HepG2 (cell line): ENCODE data around the gene NATD1. TPM values are rescaled to one million over a fixed set of nuclear protein-coding genes. Genes with fewer than 3 reads are reported as not detected.

Experiments
- DBP ChIP-seq: sonication (generic); formaldehyde crosslinking; IDR thresholded peaks from 2 replicates; pipeline ENCODE4 v1.4.0; 2020; ENCODE audit warnings: missing genetic modification reagents; ENCODE audit errors: not compliant biosample characterization
- MED8 ChIP-seq: sonication (generic); formaldehyde crosslinking; IDR thresholded peaks from 2 replicates; pipeline ENCODE4 v1.8.1; 2023; ENCODE audit warnings: mild to moderate bottlenecking, missing genetic modification reagents; ENCODE audit not compliant: insufficient replicate concordance
- NFE2L2 ChIP-seq: fragments of 150-350 bp; IDR thresholded peaks from 2 replicates; pipeline ENCODE4 v1.6.1; 2014; ENCODE audit warnings: low read length
- ZNF382 ChIP-seq: sonication (generic); formaldehyde crosslinking; IDR thresholded peaks from 2 replicates; pipeline ENCODE4 v1.5.0; 2020; ENCODE audit warnings: missing genetic modification reagents, mild to moderate bottlenecking, borderline replicate concordance
- polyA plus RNA-seq, 8 experiments: library from polyadenylated mRNA; depleted of rRNA in 3 of 8; stranded (reverse) in 7 of 8; unstranded in 1 of 8; fragments of >200 nt; fragmentation: Illumina TruSeq in 4 of 8; extraction: Trizol in 4 of 8; gene quantifications; 2 replicates each; pipeline versions ENCODE4 v1.2.1 to v1.2.3, GENCODE V29; 2011 to 2016; ENCODE audit warnings: low read depth in 4 of 8, missing spikeins in 1 of 8, mixed read lengths in 1 of 8; ENCODE audit not compliant: insufficient read depth in 1 of 8
- total RNA-seq, 5 experiments: library from RNA; depleted of rRNA; stranded (reverse); fragments of >200 nt; fragmentation: Illumina TruSeq; extraction: Trizol; gene quantifications; 2 replicates each; pipeline ENCODE4 v1.2.3, GENCODE V29; 2016; ENCODE audit warnings: low read depth in 1 of 5
- TF ChIP-seq, protein P1 (sequence below): sonication (generic); formaldehyde crosslinking; IDR thresholded peaks from 2 replicates; pipeline ENCODE4 v1.9.0; 2021; ENCODE audit warnings: missing genetic modification reagents, borderline replicate concordance
- TF ChIP-seq, protein P2 (sequence below): sonication (generic); formaldehyde crosslinking; IDR thresholded peaks from 2 replicates; pipeline ENCODE4 v1.8.0; 2022; ENCODE audit warnings: missing genetic modification reagents, mild to moderate bottlenecking, borderline replicate concordance
- TF ChIP-seq, protein P3 (sequence below): sonication (generic); formaldehyde crosslinking; IDR thresholded peaks from 2 replicates; pipeline ENCODE4 v1.4.0; 2020; ENCODE audit warnings: missing genetic modification reagents
- TF ChIP-seq, protein P4 (sequence below): sonication (generic); formaldehyde crosslinking; IDR thresholded peaks from 2 replicates; pipeline ENCODE4 v1.4.0; 2020; ENCODE audit warnings: missing genetic modification reagents
- TF ChIP-seq, protein P5 (sequence below): sonication (generic); formaldehyde crosslinking; IDR thresholded peaks from 2 replicates; pipeline ENCODE4 v1.4.0; 2020; ENCODE audit warnings: missing genetic modification reagents
- TF ChIP-seq, protein P6 (sequence below): sonication (generic); formaldehyde crosslinking; IDR thresholded peaks from 2 replicates; pipeline ENCODE4 v1.4.0; 2020; ENCODE audit warnings: missing genetic modification reagents, mild to moderate bottlenecking, borderline replicate concordance

The NATD1 gene
- total and polyA plus RNA-seq, 2 of the 13 experiments (the other 11 are each of a cell fraction or from before 2014, with no cell fraction given) = 0.31 to 2.3 TPM

DNA sequence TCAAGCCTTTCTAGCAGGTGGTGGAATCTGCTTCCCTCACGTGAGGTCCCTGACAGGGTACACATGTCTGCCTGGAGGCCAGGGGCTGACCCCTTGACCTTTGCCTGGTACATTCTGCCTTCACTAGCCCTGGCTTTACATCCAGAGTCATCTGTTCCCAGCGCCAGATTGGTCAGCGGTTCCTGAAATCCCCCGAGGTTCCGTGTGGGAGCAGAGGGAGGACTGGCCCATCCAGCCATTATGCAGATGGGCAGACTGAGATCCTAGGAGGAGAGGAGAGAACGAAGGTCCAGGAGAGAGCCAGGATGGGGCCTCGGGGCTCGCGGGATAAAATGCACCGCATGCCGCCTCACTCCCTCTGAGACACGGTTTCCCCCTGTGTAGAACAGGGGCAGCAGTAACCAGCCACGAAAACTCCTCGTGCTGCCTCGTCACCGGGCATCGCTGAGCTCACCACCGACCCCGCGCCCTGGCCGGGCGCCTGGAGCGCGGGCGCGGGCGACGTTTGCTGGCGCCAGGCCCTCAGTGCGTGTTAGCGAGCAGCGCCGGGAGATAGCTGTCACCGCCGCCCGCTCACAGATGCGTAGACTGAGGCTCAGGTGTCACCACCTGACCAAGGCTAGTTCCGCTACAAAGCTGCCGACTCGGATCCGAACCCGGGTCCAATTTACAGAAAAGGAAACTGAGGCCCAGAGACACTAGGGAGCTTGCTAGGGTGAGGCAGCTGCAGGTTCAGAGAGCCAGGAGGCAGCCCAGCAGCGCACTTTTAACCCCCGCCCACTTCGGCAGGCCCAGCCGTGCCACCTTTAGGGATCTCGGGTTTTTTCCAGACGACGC is 30.5 kb upstream of the NATD1 start (continued):
- TF ChIP-seq DBP (CRISPR knock-in tag) (no peak), NFE2L2 (no peak), MED8 (CRISPR knock-in tag) (no peak), ZNF382 (CRISPR knock-in tag) (no peak)
- TF ChIP-seq, protein P1, sequence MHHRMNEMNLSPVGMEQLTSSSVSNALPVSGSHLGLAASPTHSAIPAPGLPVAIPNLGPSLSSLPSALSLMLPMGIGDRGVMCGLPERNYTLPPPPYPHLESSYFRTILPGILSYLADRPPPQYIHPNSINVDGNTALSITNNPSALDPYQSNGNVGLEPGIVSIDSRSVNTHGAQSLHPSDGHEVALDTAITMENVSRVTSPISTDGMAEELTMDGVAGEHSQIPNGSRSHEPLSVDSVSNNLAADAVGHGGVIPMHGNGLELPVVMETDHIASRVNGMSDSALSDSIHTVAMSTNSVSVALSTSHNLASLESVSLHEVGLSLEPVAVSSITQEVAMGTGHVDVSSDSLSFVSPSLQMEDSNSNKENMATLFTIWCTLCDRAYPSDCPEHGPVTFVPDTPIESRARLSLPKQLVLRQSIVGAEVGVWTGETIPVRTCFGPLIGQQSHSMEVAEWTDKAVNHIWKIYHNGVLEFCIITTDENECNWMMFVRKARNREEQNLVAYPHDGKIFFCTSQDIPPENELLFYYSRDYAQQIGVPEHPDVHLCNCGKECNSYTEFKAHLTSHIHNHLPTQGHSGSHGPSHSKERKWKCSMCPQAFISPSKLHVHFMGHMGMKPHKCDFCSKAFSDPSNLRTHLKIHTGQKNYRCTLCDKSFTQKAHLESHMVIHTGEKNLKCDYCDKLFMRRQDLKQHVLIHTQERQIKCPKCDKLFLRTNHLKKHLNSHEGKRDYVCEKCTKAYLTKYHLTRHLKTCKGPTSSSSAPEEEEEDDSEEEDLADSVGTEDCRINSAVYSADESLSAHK (CRISPR knock-in tag) = no peak
- TF ChIP-seq, protein P2, sequence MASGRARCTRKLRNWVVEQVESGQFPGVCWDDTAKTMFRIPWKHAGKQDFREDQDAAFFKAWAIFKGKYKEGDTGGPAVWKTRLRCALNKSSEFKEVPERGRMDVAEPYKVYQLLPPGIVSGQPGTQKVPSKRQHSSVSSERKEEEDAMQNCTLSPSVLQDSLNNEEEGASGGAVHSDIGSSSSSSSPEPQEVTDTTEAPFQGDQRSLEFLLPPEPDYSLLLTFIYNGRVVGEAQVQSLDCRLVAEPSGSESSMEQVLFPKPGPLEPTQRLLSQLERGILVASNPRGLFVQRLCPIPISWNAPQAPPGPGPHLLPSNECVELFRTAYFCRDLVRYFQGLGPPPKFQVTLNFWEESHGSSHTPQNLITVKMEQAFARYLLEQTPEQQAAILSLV (CRISPR knock-in tag) = no peak
- TF ChIP-seq, protein P3, sequence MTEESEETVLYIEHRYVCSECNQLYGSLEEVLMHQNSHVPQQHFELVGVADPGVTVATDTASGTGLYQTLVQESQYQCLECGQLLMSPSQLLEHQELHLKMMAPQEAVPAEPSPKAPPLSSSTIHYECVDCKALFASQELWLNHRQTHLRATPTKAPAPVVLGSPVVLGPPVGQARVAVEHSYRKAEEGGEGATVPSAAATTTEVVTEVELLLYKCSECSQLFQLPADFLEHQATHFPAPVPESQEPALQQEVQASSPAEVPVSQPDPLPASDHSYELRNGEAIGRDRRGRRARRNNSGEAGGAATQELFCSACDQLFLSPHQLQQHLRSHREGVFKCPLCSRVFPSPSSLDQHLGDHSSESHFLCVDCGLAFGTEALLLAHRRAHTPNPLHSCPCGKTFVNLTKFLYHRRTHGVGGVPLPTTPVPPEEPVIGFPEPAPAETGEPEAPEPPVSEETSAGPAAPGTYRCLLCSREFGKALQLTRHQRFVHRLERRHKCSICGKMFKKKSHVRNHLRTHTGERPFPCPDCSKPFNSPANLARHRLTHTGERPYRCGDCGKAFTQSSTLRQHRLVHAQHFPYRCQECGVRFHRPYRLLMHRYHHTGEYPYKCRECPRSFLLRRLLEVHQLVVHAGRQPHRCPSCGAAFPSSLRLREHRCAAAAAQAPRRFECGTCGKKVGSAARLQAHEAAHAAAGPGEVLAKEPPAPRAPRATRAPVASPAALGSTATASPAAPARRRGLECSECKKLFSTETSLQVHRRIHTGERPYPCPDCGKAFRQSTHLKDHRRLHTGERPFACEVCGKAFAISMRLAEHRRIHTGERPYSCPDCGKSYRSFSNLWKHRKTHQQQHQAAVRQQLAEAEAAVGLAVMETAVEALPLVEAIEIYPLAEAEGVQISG (CRISPR knock-in tag) = no peak
- TF ChIP-seq, protein P4, sequence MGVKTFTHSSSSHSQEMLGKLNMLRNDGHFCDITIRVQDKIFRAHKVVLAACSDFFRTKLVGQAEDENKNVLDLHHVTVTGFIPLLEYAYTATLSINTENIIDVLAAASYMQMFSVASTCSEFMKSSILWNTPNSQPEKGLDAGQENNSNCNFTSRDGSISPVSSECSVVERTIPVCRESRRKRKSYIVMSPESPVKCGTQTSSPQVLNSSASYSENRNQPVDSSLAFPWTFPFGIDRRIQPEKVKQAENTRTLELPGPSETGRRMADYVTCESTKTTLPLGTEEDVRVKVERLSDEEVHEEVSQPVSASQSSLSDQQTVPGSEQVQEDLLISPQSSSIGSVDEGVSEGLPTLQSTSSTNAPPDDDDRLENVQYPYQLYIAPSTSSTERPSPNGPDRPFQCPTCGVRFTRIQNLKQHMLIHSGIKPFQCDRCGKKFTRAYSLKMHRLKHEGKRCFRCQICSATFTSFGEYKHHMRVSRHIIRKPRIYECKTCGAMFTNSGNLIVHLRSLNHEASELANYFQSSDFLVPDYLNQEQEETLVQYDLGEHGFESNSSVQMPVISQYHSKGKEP (CRISPR knock-in tag) = no peak
- TF ChIP-seq, protein P5, sequence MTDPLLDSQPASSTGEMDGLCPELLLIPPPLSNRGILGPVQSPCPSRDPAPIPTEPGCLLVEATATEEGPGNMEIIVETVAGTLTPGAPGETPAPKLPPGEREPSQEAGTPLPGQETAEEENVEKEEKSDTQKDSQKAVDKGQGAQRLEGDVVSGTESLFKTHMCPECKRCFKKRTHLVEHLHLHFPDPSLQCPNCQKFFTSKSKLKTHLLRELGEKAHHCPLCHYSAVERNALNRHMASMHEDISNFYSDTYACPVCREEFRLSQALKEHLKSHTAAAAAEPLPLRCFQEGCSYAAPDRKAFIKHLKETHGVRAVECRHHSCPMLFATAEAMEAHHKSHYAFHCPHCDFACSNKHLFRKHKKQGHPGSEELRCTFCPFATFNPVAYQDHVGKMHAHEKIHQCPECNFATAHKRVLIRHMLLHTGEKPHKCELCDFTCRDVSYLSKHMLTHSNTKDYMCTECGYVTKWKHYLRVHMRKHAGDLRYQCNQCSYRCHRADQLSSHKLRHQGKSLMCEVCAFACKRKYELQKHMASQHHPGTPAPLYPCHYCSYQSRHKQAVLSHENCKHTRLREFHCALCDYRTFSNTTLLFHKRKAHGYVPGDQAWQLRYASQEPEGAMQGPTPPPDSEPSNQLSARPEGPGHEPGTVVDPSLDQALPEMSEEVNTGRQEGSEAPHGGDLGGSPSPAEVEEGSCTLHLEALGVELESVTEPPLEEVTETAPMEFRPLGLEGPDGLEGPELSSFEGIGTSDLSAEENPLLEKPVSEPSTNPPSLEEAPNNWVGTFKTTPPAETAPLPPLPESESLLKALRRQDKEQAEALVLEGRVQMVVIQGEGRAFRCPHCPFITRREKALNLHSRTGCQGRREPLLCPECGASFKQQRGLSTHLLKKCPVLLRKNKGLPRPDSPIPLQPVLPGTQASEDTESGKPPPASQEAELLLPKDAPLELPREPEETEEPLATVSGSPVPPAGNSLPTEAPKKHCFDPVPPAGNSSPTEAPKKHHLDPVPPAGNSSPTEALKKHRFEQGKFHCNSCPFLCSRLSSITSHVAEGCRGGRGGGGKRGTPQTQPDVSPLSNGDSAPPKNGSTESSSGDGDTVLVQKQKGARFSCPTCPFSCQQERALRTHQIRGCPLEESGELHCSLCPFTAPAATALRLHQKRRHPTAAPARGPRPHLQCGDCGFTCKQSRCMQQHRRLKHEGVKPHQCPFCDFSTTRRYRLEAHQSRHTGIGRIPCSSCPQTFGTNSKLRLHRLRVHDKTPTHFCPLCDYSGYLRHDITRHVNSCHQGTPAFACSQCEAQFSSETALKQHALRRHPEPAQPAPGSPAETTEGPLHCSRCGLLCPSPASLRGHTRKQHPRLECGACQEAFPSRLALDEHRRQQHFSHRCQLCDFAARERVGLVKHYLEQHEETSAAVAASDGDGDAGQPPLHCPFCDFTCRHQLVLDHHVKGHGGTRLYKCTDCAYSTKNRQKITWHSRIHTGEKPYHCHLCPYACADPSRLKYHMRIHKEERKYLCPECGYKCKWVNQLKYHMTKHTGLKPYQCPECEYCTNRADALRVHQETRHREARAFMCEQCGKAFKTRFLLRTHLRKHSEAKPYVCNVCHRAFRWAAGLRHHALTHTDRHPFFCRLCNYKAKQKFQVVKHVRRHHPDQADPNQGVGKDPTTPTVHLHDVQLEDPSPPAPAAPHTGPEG (CRISPR knock-in tag) = no peak
- TF ChIP-seq, protein P6, sequence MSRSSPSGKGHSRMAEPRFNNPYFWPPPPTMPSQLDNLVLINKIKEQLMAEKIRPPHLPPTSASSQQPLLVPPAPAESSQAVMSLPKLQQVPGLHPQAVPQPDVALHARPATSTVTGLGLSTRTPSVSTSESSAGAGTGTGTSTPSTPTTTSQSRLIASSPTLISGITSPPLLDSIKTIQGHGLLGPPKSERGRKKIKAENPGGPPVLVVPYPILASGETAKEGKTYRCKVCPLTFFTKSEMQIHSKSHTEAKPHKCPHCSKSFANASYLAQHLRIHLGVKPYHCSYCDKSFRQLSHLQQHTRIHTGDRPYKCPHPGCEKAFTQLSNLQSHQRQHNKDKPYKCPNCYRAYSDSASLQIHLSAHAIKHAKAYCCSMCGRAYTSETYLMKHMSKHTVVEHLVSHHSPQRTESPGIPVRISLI (CRISPR knock-in tag) = no peak
